Activated CD8-positive, alpha-beta memory T cell treated with anti-CD3 and anti-CD28 coated beads for 4 hours (primary cell): Measurements from ENCODE around the gene ERC2.

Source experiments
- DNase-seq, 2 donors: peaks; one replicate each; pipeline ENCODE4 v3.0.0-alpha.2; 2020; ENCODE audit warnings: low read depth in 2 of 2

The ERC2 gene

DNA sequence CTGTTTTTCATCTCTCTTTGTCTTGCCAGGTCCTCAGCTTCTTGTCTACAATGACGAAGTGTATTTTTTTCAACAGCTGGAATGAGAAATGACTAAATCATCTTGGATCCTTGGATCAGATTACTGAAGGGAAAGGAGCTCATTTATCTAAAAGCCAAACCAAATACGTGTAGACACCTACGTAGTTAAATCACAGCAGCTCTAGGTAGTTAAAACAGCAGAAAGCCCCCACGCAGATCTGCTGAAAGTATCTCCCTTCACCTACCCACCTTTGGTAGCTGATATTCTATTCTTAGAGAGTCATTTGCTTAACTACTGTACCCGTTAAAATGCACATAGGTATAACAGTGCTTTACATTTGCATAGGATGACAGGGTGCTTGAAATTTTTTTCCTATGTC is 875.7 kb downstream of the ERC2 start:
- no peak for DNase-seq

DNA sequence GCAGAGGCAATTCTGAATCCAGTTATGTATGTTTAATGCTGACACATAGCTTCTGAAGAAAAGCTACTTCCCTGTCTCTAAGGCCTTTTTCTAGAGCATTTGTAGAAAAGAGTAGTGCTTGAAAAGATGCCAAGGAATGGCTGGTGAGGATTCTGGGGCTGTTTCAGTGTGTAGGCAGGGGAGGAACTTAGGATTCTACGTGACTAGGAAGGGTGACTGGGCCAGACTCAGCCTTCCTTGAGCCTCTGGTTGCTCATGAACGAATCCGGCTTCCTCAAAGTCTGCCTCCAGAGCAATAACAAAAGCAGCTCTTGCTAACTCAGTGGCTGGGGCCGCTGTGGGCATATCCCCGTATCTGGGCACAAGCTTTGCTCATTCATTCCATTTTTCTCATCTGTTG is 876.4 kb downstream of the ERC2 start:
- DNase-seq: no peak

DNA sequence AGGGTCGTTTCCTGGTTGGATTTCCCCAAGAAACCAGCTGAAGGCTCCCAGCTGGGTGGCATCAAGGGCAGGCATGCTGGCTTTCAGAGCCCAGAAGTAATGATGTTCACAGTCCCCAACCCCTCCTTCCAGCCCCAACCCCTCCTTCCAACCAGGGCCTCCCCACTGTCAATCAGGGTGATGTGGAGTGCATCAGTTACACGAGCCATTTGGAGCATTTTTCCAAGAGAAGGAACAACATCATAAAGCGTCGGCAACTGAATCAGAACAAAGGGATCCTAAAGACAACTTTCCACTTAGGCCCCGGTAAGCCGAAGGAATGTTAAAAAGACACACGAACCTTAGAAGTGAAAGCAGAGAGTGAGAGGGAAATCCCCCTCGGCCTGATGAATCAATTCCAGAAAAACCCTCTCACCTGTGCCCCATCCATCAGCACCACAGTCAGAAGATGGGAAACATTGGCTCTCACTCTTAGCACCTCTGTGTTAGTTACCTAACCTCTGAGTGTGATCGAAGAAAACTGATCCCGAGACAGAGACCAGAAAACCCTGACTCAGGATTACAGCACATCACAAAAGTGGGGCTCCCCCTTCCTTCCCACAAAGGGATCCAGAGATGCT is 880.0 kb downstream of the ERC2 start:
- DNase-seq: no peak

DNA sequence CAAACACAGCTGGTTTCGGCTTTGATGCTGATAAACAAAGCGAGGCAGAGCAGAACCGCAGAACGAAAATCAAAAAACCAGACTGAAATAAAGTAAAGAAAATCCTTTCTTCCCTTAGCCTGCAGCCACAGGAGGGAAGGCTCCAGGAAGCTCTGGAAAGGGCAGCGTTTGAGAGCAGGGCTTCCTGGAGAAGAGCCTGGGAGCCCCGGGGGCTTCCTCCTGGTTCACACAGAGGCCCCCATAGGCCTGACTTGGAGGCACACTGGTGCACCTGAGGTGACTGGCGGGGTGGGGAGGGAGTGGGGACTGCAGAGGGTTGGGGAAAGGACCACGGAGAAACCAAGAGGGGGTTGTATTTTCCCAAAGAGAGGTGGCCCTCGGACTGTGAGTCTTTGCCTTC is 882.4 kb downstream of the ERC2 start:
- no peak for DNase-seq

DNA sequence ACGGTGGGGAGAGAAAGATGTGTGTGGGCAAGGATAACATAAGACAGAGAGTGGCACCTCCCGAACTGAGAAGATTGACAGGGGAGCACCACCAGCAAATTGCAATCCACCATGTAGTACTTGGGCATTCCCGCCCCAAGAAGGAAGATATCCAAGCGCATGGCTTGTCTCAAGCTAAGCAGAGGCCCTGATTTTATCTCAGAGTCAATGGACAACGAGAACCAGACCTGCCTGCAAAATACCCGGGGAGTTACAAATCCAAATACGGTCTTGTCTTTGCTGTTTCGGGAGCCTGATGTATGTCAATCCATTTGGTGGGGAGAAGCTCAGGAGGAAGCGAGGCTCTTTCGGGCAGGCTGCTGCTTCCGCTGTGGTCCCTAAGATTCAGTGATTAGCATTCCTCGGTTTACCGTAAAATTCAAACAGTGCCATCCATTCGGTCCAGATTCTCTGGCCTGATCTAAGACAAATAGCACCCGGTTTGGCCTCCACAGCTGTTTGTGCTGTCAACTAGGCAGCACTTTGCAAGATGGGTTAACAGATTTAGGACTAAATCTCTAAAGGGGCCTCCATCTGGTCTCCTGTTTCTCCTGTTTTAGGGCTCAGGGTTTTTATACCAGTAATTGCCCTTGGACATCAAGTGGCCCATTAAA is 883.4 kb downstream of the ERC2 start:
- DNase-seq: no peak

DNA sequence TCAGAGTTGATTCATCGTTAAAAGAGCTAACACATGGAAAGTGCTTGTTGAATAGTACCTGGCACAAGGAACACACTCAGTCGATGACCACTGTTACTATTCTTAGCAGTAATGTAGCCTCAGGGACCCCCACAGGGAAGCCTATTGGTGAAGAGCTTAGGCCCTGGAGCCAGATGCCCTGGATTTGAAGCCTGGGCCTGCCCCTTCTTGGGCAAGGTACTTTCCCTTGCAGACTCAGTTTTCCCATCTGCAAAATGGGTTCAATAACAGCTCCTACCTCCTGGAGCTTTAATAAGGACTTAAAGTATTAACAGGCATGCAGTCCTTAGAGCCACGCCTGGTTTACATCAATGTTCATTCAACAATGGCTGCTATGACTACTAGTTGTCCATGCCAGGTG is 884.2 kb downstream of the ERC2 start:
- DNase-seq: no peak

DNA sequence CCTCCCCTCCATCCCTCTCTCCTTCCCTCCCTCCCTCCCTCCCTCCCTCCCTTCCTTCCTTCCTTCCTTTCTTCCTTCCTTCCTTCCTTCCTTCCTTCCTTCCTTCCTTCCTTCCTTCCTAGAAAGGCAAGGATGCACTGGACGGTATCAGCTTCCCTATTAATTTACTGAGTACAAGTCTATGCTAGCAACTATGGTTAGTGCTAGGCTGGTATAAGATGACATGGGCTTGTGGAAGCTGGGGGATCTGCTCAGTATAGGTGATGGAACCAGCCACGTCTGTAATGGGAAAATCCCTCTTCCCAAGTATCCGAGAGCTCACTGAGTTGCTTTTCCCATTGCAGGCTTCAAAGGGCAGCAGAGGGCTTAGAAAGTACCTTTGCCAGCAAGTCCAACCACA is 884.8 kb downstream of the ERC2 start:
- no peak for DNase-seq

DNA sequence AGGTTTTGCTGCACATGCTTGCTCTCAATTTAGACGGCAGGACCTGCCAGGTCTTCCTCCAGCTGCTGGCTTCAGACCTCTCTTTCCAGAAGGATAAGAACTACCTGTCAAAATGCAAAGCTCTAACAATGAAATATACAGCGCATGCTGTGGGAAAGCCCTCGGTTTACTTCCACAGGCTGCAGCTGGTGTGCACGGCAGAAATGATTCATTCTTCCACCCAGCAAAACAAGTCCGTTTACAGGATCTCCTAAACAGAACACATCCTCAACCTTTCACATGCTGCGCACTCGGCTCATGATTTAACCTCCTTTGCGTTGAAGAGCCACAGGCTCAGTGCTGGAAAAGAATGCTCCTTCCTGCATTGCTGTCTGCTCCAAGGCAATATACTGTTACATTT is 888.8 kb downstream of the ERC2 start:
- DNase-seq: no peak

DNA sequence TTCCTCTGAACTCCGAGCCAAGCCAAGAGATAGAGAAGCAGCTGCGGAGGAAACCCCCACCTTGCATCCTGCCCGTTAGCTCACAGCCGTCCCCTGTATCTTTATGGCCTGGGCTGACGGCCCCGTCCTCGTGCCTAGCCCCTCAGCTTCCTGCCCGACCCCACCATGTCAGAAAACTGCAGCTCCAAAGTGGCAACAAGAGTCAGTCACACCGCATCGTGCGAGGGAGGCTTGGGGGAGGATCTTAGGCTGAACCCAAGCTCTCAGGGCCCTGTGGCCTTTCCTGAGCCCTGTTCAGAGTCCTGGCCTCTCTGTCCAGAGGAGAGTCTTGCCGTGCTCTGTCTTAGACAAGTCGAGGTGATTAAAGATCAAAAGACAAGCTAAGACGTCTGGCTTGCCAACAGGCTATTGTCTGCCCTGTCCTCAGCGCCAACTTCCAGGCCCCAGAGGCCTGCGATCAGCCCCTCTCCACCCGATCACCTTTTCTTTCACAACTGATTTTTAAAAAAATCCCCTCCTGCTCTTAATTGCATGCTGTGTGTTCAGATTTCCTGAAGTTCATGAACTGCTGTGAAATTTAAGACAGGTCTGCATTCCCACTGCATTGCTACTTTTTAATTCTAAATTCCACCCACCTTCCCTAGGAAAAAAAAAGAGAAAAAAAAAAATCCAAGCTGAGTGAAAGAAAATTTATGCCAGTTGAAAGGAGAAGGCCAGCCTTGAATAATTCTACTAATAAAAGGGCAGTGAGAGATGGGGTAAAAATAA is 891.5 kb downstream of the ERC2 start:
- no peak for DNase-seq

DNA sequence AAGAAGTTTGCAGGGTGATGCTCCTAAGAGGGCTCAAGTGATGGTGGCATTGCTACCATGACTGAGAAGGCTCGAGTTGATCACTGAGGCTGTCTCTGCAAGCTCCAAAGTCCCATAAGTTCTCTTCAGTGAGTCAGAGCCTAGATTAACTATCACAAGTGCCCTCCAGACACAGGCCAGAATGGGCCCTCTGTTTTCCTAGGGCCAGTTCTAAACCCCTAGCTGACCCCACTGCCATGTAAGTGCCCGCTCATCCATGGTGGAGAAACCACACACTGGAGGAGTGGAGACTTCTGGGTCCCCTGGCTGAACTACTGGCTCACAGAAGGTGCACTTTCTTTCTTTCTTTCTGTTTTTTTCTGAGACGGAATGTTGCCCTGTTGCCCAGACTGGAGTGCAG is 893.6 kb downstream of the ERC2 start:
- DNase-seq: no peak

DNA sequence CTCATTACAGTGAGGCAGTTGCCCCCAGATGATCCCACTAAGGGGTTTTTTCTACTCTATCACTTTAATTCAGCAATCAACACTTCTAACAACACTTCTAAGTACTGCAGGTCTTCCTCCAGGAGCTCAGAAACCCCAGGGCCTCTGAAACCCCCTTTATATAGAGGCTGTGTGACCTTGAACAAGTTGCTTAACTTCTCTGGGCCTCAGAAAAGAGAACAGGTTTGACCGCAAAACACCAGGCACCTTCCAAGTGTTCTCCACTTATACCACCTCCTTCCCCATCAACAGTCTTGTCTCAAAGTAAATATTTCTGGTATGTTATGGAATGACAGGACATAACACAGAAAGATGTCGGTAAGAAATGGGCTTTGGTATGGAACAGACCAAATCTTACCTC is 895.5 kb downstream of the ERC2 start:
- DNase-seq: no peak

DNA sequence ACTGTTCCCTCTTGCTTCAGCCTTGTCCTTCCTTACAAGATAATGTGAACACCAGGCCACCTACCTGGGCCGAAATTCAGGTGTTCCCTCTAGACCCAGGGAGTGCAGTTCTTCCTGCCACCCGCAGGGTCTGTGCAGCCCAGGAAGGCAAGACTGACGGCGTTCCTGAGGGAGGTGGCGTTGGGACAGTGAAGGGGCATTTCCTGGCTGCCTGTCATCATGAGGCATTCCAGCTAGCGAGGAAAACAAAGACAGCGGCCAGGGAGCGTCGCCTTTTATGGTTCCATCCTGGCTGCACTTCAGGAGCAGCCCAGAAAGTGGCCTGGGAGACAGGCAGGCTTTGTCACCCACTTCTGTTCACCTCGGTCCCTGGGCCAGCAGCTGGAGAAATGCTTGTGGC is 896.4 kb downstream of the ERC2 start:
- no peak for DNase-seq

DNA sequence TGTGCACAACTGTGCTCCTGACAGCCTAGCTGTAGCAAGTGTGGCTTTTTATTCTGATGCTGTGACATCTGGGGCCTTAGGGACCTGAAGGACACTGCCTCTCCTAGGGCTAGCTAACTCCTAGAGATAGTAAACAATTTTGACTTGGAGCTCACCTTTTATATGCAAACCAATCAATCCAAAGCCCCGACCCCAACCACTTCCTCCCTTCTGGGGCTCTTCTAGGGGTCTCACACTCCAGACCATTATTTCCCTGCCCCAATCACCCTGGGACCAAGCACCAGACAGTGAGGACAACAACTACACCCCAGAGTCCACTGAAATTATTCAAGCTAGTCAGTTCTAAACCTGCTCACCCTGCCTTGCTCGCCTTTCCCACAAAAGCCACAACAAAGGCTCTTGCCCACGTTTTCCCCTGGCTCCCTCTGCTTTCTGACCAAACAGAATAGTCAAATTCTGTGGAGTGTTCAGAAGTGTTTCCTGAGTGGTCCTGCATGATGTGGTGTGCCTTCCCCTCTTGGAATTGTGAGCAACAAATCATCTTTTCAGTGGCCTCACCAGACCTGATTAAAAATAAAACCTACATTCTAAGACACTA is 897.0 kb downstream of the ERC2 start:
- no peak for DNase-seq

DNA sequence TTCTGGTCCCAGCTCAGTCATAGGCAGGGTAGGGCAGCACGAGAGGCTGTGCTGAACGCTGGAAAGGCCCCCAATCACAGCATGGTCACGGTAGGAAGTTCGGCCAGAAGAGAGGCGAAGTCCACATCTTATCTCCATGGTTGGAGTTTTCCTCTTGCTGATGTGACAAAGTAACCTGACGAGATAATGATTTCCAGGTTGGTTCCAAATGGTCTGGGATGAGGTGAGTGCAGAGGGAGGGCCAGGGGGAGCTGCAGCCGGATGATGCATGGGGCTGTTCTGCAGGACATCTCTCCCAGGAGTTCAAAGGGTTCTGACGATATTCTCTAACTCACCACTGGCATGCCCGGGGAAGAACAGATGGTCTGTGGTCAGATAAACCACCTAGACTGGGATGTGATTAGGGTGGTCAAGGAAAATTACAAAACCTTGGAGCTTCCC is 898.0 kb downstream of the ERC2 start:
- no peak for DNase-seq

DNA sequence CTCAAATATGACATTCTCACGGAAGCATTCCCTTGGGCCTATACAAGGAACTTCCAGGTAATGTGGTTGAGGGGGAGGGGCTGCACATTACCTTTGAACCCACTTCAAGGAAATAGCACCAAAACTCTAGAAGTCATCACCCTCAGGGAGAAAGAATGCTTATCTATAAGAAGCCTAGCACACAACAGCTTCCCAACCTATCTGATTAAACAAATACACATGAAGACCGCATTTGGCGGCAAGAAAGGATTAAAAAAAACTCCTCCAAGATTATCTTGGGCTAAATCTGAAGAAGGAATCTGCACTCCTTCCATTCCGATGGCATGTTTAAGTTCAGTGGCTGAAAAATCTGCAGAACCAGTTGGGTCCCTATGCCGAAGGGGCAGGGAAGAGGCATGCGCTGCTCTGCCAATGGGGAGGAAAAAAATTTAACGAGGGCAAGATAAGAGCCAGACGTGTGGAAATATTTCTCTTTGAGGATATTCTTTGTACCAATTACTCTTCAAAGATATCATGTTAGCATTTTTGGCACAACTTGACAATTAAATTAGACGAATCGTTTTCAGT is 899.2 kb downstream of the ERC2 start:
- DNase-seq: no peak

DNA sequence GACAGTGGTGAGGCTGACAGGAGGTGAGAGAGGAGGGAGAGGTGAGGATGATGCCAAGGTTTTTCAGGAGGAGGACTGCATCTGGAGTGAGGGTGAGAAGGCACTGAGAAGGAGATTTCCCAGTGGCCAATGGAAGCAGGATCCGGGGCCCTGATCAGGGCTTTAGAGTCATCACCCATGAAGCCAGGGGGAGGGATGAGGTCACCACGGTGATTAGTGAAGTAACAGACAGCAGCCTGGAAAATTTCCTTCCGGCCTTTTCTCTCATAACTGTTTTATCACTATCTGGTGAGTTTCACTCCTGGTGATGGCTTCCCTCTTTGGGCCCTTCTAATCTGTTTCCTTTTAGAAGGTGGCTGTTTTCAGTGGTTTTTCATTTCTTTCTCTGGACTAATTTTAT is 900.7 kb downstream of the ERC2 start:
- no peak for DNase-seq

DNA sequence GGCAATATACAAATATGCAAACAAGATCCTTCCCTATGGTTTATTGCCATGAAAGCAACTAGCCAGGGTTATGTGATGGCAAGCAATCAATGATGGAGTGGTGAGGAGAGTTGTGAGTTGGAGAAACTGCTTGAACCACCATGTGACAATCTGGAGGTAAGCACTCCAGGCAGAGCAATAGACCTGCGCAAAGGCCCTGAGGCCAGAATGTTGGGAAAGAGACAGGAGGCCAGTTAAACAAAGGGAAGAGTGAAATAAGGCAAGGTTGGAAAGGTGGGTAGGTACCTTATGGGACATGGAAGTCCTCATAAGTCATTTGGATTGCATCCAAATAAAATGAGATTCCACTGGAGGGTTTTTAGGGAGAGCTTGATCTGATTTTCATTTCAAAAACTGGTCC is 901.1 kb downstream of the ERC2 start:
- no peak for DNase-seq

DNA sequence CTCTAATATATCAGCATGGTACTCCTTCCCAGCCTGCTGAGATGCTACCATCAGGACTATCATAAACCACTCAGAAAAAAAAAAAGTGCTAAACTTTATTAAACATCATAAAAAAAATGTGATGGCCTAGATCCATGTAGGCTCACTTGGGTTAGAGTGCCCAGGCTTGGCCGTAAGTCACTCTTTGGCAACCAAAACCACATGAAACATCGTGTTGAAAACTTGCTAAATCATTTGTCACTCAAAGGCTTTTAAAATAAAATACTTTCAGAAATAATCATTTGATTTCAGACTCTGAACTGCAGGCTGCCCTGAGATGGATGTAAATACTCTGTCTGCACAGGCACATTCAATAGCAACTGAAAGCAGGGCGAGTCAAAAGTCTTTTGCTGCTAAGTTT is 902.7 kb downstream of the ERC2 start:
- no peak for DNase-seq

DNA sequence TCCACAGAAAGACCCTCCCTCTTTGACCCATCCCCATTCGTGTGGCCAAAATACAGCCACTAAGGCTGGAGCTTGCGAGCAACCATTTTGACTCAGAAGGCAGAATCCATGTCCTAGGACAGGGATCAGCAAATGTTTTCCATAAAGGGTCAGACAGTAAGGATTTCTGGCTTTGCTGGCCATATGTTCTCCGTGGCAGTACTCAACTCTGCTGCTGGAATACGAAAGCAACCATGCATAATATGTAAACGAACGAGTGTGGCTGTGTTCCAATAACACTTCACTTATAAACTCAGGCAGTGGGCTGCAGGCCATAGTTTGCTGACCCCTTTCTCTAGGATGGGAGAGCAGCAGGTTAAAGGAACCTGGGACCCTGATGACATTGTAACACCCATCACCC is 903.5 kb downstream of the ERC2 start:
- DNase-seq: no peak

DNA sequence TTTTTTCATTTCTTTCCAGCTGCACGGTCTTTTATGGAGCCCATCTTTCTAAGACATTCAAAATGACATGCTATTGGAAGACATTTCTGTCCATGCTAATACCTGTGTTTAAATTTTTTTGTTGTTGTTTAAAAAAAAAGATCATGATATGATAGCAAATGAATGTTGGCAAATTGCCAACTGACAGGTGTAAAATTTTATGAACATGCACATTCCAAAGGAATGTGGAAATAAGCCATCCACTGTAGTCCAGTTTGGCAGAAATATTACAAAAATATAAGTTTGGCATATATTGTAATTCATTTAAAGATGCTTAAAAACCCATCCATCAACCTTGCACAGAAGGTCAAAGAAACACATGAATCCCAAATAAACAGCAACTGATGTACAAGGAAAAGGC is 905.6 kb downstream of the ERC2 start:
- no peak for DNase-seq

DNA sequence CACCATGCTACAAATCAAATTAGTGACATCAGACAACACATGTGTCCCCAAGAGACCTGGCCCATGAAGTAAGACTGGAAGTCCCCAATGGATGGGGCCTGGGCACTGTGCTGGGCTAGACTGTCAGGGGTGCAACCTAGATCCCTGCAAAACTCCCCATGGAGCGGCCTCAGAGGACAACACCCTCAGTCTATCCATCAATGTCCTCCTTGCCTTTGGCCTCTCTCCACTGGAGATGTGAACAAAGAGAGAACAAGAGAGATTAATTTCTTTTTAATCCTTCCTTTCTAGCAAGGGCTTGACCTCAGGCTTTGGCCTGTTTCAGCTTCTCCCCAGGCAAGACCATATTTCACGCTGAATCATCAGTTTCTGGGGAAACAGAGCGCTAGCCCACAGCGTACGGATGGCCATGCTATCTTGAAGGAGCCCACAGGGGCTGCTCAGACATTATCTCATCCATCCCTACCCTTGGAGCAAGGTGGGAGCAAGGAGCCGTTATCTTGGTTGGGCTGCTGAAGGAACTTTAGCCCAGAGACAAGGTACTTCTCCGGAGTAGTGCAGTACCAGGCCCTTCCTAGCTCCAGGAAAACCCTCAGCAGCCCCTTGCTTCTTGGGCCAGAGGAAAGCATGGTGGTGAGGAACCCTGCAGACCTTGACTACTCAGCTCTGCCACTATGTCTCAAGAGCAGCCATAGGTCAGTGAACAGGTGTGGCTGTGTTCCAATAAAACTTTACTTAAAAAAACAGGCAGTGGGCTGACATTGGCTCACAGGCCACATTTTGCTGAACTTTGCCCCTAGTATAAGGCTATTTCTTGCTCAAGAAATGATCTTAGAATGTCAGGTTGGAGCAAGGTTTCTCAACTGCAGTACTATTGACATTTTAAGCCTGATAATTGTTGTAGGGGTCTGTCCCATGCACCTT is 908.5 kb downstream of the ERC2 start:
- DNase-seq: no peak
